ENCODE measurements around the gene FAM187B.
A peak's percentile ranks its signal among the peaks of the same experiment; 100 is the strongest.

The FAM187B gene

DNA sequence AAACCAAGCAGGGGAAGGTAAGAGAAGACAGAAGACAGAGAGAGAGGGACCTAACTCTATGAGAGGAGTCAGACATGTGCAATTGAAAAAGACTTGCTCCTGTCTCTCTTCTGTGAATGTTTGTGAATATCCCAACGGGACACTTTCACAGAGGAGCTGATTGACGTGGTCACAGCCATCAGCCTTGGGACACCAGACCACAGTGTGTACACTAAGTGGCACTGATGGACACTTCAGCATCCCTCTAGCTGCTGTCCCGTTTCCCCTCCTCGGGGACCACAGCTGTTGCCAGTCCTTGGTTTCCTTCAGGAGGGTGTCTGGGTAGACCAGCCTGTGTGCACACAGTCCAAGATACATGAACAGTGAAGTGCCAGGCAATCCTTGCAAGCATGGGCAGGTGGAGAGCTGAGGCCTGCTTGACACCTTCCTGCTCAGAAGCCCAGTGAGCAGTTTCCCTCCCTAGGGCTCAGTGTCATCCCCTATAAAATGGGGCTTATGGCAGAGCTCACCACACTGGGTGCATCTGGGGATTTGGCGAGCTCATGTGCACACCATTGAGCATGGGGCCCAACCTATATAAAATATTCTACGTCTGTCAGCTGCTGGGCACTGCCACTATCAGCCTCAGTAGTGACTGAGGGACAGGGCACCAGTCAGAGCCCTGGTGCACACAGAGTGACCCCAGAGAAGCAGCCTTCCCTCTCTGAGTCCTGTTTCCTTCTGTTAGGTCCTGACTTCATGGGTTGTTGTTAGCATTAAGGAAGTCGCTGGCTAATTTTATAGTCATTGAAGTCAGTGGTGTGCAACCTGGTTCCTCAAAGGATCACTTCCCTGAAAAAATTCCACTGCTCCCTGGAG is 36.0 kb upstream of the FAM187B start:
- TF ChIP-seq Cebpa-rat (IDR thresholded peaks at IDR 0.05) = no peak
- H3K4me1 ChIP-seq = peaks cover 62% of the 10 kb centered on the region
- peak overlapping the region; percentile 50 for H3K27ac ChIP-seq
- peak overlapping the region; percentile 40; the same call in 1 of the 2 replicates for H3K9ac ChIP-seq
- no peaks in the 10 kb centered on the region for H3K27me3 ChIP-seq
- no peaks in the 10 kb centered on the region for H3K9me3 ChIP-seq
- no peaks in the 10 kb centered on the region for H4K20me1 ChIP-seq
- no peaks in the 10 kb centered on the region for H3K36me3 ChIP-seq
- peak overlapping the region; percentile 98 for H3K4me2 ChIP-seq
- H3K4me3 ChIP-seq = no peak overlapping the region

DNA sequence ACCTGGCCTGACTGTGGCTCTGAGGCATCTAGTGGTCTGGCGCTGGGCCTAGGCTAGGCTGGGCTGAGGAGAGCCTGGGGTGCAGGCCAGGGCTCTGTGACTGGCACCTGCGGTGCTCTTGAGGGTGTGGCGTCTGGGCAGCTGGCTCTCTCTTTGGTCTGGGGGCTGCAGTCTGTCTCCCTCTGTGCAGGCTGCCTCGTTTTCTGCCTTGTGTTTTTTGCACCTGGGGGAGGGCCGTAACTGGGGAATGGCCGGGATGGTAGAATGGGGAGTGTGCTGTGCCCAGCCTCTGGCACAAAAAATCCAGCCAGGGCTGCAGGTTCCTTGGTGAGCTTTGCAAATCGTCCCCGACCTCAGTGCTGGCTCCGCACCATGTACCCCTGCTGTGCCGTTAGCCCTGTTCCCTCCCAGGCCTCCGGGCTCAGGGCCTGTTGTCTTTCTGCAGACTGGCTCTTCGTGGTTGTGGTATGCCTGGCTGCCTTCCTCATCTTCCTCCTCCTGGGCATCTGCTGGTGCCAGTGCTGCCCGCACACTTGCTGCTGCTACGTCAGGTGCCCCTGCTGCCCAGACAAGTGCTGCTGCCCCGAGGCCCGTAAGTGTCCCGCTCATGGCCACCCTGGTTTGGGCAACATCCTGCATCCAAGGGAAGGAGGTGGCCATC is 33.7 kb upstream of the FAM187B start:
- TF ChIP-seq Cebpa-rat (IDR thresholded peaks at IDR 0.05) = no peak
- Histone ChIP-seq H3K36me3 (no peaks in the 10 kb centered on the region), H3K9me3 (no peaks in the 10 kb centered on the region), H3K27me3 (no peaks in the 10 kb centered on the region), H3K27ac (no peak overlapping the region), H4K20me1 (no peaks in the 10 kb centered on the region), H3K4me2 (peak overlapping the region; percentile 36), H3K4me1 (peaks cover 69% of the 10 kb centered on the region), H3K4me3 (no peak overlapping the region), H3K9ac (0 out of 2 replicates have a peak overlapping the region, but pooled peaks have one; percentile 5)

DNA sequence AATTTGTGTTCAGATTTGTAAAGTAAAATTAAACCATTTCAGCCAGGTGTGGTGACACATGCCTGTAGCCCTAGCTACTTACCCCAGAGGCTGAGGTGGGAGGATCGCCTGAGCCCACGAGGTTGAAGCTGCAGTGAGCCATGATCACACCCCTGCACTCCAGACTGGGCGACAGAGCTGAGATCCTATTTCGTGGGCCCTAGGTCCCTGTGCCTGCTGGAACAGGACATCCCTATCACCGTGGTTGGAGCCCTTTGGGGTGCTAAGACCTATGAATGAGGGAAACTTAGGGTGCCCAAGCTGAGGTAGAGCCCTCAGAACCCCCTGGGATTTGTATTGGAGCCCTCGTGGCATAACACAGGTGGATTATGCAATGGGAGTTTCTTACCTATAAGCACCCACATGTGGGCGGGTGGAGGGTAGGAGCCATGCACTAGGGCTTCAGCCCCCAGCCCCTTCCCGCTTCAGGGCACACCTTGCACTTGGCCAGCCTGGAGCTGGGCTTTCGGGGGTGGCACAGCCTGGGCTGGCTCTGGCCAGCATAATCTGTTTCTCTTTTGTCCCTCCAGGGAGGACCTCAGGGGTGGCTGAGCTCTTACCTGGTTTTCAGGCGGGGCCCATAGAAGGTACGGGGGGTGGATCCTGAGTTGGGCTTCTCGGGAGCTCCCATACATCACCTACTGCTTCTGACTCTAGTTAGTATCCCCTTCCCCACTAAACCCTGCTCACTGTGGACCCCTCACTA is 33.0 kb upstream of the FAM187B start:
- H3K4me2 ChIP-seq = peak overlapping the region; percentile 36
- peaks cover 65% of the 10 kb centered on the region for H3K4me1 ChIP-seq
- H3K27me3 ChIP-seq = no peaks in the 10 kb centered on the region
- H3K9ac ChIP-seq = 0 out of 2 replicates have a peak overlapping the region, but pooled peaks have one; percentile 5
- H3K9me3 ChIP-seq = no peaks in the 10 kb centered on the region
- no peak overlapping the region for H3K27ac ChIP-seq
- no peak overlapping the region for H3K4me3 ChIP-seq
- no peaks in the 10 kb centered on the region for H3K36me3 ChIP-seq
- no peak for TF ChIP-seq Cebpa-rat (IDR thresholded peaks at IDR 0.05)
- H4K20me1 ChIP-seq = no peaks in the 10 kb centered on the region

DNA sequence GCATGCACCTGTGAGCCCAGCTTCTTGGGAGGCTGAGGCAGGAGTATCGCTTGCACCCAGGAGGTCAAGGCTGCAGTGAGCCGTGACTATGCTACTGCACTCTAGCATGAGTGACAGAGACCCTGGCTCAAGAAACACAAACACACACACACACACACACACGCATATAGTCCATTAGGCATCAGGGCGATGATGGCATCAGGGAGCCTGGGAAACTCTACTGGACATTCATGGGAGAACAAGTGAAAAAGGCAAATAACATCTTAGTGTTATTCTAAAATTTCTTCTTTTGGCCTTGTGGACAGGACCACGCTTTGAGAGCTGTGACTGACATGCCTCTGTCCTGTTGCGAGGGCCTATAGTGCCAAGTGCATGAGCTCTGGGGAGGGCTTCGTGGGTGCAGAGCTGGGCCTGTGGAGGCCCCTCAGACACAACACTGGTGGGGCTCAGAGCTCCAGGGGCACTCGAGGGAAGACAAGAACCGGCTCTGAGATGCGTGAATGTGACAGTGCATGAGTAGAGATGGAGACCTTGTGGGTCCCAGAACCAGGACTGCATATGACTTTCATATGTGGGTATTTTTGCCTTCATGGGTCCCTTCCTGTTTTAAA is 32.3 kb upstream of the FAM187B start:
- no peaks in the 10 kb centered on the region for H3K27me3 ChIP-seq
- no peaks in the 10 kb centered on the region for H3K36me3 ChIP-seq
- H3K4me3 ChIP-seq = no peak overlapping the region
- no peak overlapping the region for H3K4me2 ChIP-seq
- no peak overlapping the region for H3K9ac ChIP-seq
- no peaks in the 10 kb centered on the region for H4K20me1 ChIP-seq
- H3K4me1 ChIP-seq = peaks cover 58% of the 10 kb centered on the region
- H3K9me3 ChIP-seq = no peaks in the 10 kb centered on the region
- TF ChIP-seq Cebpa-rat (IDR thresholded peaks at IDR 0.05) = no peak
- no peak overlapping the region for H3K27ac ChIP-seq

DNA sequence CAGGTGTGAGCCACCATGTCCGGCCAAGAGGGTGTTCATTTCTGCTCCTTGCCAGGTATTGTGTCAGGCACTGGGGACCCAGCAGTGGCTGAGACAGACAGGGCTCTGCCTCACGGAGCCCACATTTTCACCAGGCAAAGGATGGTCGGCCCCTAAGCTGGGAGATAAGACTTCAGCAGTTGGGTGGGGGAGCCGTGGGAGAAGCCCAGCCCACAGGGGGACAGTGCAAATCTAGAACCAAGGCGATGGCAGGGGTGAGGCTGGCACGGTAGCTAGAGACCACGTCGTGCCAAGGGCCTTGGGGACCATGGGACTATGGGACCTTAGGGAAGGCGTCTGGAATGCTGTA is 28.5 kb upstream of the FAM187B start:
- Histone ChIP-seq H3K4me3 (no peak overlapping the region), H3K36me3 (no peaks in the 10 kb centered on the region), H3K4me1 (peaks cover 24% of the 10 kb centered on the region), H3K9me3 (no peaks in the 10 kb centered on the region), H3K27ac (no peak overlapping the region), H3K9ac (no peak overlapping the region), H4K20me1 (no peaks in the 10 kb centered on the region), H3K4me2 (no peak overlapping the region), H3K27me3 (no peaks in the 10 kb centered on the region)
- TF ChIP-seq Cebpa-rat (IDR thresholded peaks at IDR 0.05) = no peak

DNA sequence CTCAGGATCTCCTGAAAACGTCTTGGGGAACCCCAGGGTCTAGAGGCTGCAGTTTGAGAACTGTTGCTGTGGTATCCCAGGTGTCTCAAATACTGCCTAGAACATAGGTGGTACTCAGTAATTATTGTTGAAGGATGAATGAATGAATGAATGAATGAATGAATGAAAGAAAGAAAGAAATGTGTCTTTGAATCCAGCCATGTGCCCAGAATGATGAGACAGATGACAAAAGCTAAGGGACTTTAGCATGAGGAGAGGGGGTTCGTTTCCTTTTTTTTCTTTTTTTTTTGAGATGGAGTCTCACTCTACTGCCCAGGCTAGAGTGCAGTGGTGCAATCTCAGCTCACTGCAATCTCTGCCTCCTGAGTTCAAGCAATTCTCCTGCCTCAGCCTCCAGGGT is 28.0 kb upstream of the FAM187B start:
- Histone ChIP-seq H3K36me3 (no peaks in the 10 kb centered on the region), H3K4me3 (no peak overlapping the region), H3K4me1 (peaks cover 19% of the 10 kb centered on the region), H3K4me2 (no peak overlapping the region), H3K27ac (no peak overlapping the region), H3K9me3 (no peaks in the 10 kb centered on the region), H3K9ac (no peak overlapping the region), H4K20me1 (no peaks in the 10 kb centered on the region), H3K27me3 (no peaks in the 10 kb centered on the region)
- no peak for TF ChIP-seq Cebpa-rat (IDR thresholded peaks at IDR 0.05)

DNA sequence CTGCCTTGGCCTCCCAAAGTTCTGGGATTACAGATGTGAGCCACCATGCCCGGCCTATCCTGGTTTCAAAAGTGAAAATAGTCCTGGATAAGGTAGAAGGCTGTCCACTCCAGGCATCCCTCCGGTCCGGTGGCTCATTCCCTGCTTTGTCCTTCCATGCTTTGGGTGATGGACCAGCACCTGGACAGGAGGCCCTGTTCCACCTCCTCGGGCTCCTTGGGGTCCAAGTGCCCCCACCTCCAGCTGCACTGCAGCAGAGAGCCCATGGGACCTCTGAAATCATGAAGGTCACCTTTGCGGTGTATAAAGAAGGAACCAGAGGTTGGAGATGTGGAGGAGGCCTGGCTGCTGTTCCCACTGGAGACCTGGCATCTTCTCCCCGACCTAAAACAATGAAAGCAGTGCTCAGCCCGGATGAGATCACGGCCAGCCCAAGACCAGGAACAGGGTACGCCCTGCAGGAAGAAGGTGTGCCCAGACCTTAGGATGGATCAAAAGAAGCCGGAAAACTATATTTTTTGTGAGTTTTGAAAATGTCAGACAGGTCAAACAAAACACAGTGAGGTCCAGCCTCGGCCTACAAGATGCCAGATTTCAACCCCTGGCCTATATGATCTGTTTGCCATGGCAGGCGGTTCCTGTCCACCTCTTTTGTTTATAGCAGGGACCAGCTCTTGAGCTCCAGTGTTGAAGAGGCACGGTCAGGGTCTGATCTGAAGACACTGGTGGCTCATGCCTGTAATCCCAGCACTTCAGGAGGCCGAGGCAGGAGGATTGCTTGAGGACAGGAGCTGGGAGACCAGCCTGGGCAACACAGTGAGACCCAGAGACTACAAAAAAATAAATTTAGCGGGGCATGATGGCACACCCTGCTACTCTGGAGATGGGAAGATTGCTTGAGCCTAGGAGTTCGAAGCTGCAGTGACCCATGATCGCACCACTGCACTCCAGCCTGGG is 26.1 kb upstream of the FAM187B start:
- H3K4me1 ChIP-seq = peaks cover 9% of the 10 kb centered on the region
- H3K36me3 ChIP-seq = no peaks in the 10 kb centered on the region
- H3K9ac ChIP-seq = no peak overlapping the region
- H3K4me3 ChIP-seq = no peak overlapping the region
- no peaks in the 10 kb centered on the region for H3K9me3 ChIP-seq
- no peaks in the 10 kb centered on the region for H4K20me1 ChIP-seq
- no peak overlapping the region for H3K4me2 ChIP-seq
- peaks cover 18% of the 10 kb centered on the region for H3K27me3 ChIP-seq
- TF ChIP-seq Cebpa-rat (IDR thresholded peaks at IDR 0.05) = no peak
- H3K27ac ChIP-seq = no peak overlapping the region

DNA sequence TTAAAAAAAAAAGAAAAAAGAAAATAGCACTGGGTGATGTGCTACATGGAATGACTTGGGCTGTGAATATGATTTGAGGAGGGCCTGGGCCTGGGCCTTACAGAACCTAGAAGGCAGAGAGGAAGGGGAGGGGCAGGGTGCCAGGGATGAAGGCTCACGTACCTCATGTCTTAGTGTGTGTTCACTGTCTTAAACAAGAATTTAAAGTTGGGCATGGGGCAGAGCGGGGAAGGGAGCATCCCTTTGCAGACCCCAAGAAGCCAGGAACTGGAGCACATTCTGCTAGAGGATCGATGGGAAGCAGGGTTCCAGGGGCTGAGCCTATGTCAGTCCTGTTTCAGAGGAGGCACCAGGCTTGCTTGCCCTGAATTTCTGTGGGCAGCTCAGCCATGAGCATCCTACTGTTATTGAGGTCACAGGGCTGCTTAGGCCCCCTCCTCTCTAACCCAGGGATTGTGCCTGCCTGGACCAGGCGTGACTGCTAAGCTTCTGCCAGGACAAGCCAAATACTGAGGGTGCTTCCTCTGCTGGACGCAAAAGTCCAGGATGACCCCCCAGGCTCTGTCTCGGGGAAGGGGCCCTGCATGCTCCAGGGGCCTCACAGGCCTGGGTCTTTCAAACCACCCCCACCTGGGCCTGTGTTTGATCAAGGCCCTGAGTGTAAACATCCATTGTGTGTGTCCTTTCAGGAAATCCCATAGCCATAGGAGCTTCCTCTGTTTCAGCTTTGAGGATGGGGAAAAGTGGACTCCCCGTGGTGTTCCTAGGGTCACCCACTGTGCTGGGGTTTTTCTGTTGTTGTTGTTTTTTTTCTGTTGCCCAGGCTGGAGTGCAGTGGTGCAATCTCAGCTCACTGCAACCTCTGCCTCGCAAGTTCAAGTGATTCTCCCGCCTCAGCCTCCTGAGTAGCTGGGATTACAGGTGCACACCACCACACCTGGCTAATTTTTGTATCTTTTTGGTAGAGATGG is 25.1 kb upstream of the FAM187B start:
- Histone ChIP-seq H3K4me3 (no peak overlapping the region), H3K27ac (no peak overlapping the region), H3K4me2 (no peak overlapping the region), H3K36me3 (no peaks in the 10 kb centered on the region), H3K9me3 (no peaks in the 10 kb centered on the region), H4K20me1 (no peaks in the 10 kb centered on the region), H3K27me3 (peaks cover 28% of the 10 kb centered on the region), H3K4me1 (peaks cover 16% of the 10 kb centered on the region), H3K9ac (no peak overlapping the region)
- TF ChIP-seq Cebpa-rat (IDR thresholded peaks at IDR 0.05) = no peak
